PC-9 (cell line): ENCODE results near the gene LIMCH1. TPM values are rescaled to one million over a fixed set of nuclear protein-coding genes. Genes with fewer than 3 reads are reported as not detected.

Source experiments
- BruUV-seq: library from RNA; stranded (reverse); fragments of 400-500 nt; replicated peaks from 2 replicates; lab custom pipeline; 2021; lab: Mats Ljungman, UMichigan
- CTCF ChIA-PET: fragments of 300-600 bp; sonication (Branson Sonifier 250); formaldehyde crosslinking; loops from one replicate; lab custom pipeline; 2022; ENCODE audit warnings: antibody characterized with exemption; lab: Charles Lee
- POLR2A ChIA-PET: fragments of 300-600 bp; sonication (Branson Sonifier 250); formaldehyde crosslinking; loops from one replicate; lab custom pipeline; 2022; ENCODE audit warnings: antibody characterized with exemption; ENCODE audit not compliant: unreplicated experiment; lab: Charles Lee
- DNase-seq, 2 experiments: peaks; one replicate each; pipeline versions ENCODE4 v3.0.0 to v3.0.0-alpha.2; 2015 to 2022; ENCODE audit warnings: mixed read lengths in 1 of 2
- H2AFZ ChIP-seq: fragments of 200-600 bp; sonication (generic); 2 replicates; pipeline ENCODE4 v1.8.1; 2017; ENCODE audit warnings: antibody characterized with exemption
- H3F3A ChIP-seq: fragments of 200-600 bp; sonication (generic); 2 replicates; pipeline ENCODE4 v1.8.1; 2017; ENCODE audit warnings: antibody characterized with exemption, mild to moderate bottlenecking, low read depth; ENCODE audit not compliant: insufficient read depth
- H3K27ac ChIP-seq: fragments of 200-600 bp; sonication (generic); 2 replicates; pipeline ENCODE4 v1.6.1; 2016; ENCODE audit warnings: mixed run types
- H3K27me3 ChIP-seq: fragments of 200-600 bp; sonication (generic); 2 replicates; pipeline ENCODE4 v1.6.1; 2016; ENCODE audit warnings: low read depth, mixed run types; ENCODE audit not compliant: insufficient read depth
- H3K36me3 ChIP-seq: fragments of 200-600 bp; sonication (generic); 2 replicates; pipeline ENCODE4 v1.6.1; 2016; ENCODE audit warnings: low read depth, mixed run types
- H3K4me1 ChIP-seq: fragments of 200-600 bp; sonication (generic); replicated peaks from 2 replicates; pipeline ENCODE4 v1.6.1; 2016; ENCODE audit warnings: mixed run types; ENCODE audit not compliant: insufficient read depth
- H3K4me2 ChIP-seq: fragments of 200-600 bp; sonication (generic); 2 replicates; pipeline ENCODE4 v1.6.1; 2017; ENCODE audit warnings: mixed run types
- H3K4me3 ChIP-seq: fragments of 200-600 bp; sonication (generic); 2 replicates; pipeline ENCODE4 v1.6.1; 2016; ENCODE audit warnings: mixed run types
- H3K79me2 ChIP-seq: fragments of 200-600 bp; sonication (generic); 2 replicates; pipeline ENCODE4 v1.6.1; 2017; ENCODE audit warnings: low read depth, mixed run types
- H3K9me2 ChIP-seq: fragments of 200-600 bp; sonication (generic); 2 replicates; pipeline ENCODE4 v1.8.1; 2017; ENCODE audit warnings: mild to moderate bottlenecking; ENCODE audit not compliant: insufficient read depth
- H3K9me3 ChIP-seq: fragments of 200-600 bp; sonication (generic); 2 replicates; pipeline ENCODE4 v1.8.1; 2016; ENCODE audit warnings: low read depth; ENCODE audit not compliant: insufficient read depth
- H4K20me1 ChIP-seq: fragments of 200-600 bp; sonication (generic); 2 replicates; pipeline ENCODE4 v1.8.1; 2017; ENCODE audit not compliant: insufficient read depth
- EZH2 ChIP-seq: fragments of 200-600 bp; sonication (generic); IDR thresholded peaks from 2 replicates; pipeline ENCODE4 v1.8.0; 2017; ENCODE audit warnings: antibody characterized with exemption, low read depth
- intact Hi-C: fragments of 100-400 bp; cut with micrococcal nuclease; formaldehyde crosslinking; loops from one replicate; pipeline ENCODE4 v1.10.0; 2022; ENCODE audit not compliant: unreplicated experiment
- total RNA-seq: library from RNA; stranded (reverse); gene quantifications from 2 replicates; pipeline ENCODE4 v1.2.3, GENCODE V29; 2021
- TF ChIP-seq, protein P1 (sequence below): fragments of 200-600 bp; sonication (generic); conservative IDR thresholded peaks from 2 replicates; pipeline ENCODE4 v1.6.1; 2017; ENCODE audit warnings: mixed run types, antibody characterized with exemption, mild to moderate bottlenecking, moderate library complexity

LIMCH1 gene
- total RNA-seq, 1 experiment from 2014 or later = 339 TPM

DNA sequence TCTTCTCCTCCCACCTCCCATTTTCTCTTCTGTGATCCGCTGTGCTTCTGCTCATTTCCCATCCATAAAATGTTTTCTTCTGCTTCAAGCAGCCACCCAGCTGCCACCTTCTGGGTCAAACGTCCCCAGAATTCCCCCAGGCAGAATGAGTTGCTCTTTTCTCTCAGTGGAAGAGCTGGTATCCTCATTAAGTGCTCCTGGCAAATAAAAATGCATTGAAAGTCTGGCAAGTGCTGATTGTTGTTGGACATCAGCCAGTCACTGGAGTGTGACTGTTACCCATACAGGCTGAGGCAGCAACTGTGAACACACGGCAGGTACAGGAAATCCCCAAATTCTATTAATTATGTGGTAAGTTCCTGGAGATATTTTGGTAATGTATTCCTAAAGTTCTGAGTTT is 52.6 kb downstream of the LIMCH1 start:
- DNase-seq = peak; percentile 43 to 70
- Histone ChIP-seq H3K79me2 (peaks cover 12% of the 10 kb centered on the region; the same call in 1 of the 2 replicates), H3K27me3 (no peaks in the 10 kb centered on the region), H3K27ac (peak overlapping the region; percentile 74), H4K20me1 (no peaks in the 10 kb centered on the region), H3K36me3 (peaks cover 5% of the 10 kb centered on the region; the same call in 1 of the 2 replicates), H3K4me2 (peak overlapping the region; percentile 37), H3K4me3 (no peak overlapping the region), H3K4me1 (peaks cover 23% of the 10 kb centered on the region), H2AFZ (no peak overlapping the region), H3K9me2 (no peaks in the 10 kb centered on the region), H3K9me3 (no peaks in the 10 kb centered on the region), H3F3A (peaks cover 12% of the 10 kb centered on the region; the same call in 1 of the 2 replicates)
- CTCF ChIA-PET = no interaction called here
- intact Hi-C loops = no loop called here
- TF ChIP-seq, protein P1, sequence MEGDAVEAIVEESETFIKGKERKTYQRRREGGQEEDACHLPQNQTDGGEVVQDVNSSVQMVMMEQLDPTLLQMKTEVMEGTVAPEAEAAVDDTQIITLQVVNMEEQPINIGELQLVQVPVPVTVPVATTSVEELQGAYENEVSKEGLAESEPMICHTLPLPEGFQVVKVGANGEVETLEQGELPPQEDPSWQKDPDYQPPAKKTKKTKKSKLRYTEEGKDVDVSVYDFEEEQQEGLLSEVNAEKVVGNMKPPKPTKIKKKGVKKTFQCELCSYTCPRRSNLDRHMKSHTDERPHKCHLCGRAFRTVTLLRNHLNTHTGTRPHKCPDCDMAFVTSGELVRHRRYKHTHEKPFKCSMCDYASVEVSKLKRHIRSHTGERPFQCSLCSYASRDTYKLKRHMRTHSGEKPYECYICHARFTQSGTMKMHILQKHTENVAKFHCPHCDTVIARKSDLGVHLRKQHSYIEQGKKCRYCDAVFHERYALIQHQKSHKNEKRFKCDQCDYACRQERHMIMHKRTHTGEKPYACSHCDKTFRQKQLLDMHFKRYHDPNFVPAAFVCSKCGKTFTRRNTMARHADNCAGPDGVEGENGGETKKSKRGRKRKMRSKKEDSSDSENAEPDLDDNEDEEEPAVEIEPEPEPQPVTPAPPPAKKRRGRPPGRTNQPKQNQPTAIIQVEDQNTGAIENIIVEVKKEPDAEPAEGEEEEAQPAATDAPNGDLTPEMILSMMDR = no peak
- no peak for TF ChIP-seq EZH2
- POLR2A ChIA-PET = no interaction called here
- no TSS peak for BruUV-seq

DNA sequence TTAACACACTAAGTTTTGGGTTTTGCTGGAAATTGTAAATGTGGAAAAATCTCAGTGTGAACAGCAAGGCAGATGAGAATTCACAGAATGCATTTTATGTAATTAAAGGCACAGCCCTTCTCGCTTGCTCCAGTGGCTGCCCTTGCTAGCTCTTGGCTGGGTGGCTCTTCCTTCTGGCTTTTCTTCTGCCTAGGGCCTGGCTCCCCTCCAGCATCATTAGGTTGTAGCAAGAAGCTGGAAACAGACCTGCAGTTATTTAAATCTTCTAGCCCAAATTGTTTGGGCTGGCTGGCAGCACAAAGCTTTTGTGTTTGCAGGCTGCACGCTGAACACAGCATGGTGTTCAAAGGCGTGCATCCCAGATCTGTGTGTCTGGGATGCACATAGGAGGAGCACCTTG is 56.5 kb downstream of the LIMCH1 start:
- no TSS peak for BruUV-seq

DNA sequence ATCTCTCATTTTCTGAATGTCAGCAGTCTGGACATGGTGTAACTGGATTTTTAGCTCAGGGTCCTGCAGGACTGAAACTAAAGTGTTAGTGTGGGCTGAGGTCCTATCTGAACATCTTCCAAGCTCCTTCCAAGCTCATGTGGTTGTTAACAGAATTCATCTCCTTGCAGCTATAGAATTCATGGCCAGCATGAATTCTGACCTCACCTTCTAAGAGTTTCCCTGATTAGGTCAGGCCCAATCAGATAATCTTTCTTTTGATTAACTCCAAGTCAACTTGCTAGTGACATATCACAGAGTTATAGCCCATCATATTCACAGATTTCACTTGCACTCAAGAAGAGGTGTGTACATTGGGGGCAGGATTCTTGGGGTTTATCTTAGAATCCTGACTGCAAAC is 59.5 kb downstream of the LIMCH1 start:
- H3K36me3 ChIP-seq = peaks cover 8% of the 10 kb centered on the region; the same call in 1 of the 2 replicates
- CTCF ChIA-PET = interaction anchor here (0.6 kb wide), 1 partner anchor 286 kb away, joined by 12 read pairs; no protein-coding TSS in a partner anchor
- no peaks in the 10 kb centered on the region for H4K20me1 ChIP-seq
- H3K27ac ChIP-seq = no peak overlapping the region
- no peaks in the 10 kb centered on the region for H3K9me3 ChIP-seq
- no peaks in the 10 kb centered on the region for H3K9me2 ChIP-seq
- H3K79me2 ChIP-seq = peaks cover 8% of the 10 kb centered on the region; the same call in 1 of the 2 replicates
- intact Hi-C loops = no loop called here
- no peak overlapping the region for H3K4me2 ChIP-seq
- peaks cover 6% of the 10 kb centered on the region; the same call in 1 of the 2 replicates for H3F3A ChIP-seq
- H3K4me3 ChIP-seq = no peak overlapping the region
- BruUV-seq = no TSS peak
- no peak for DNase-seq
- no peaks in the 10 kb centered on the region for H3K27me3 ChIP-seq
- H2AFZ ChIP-seq = no peak overlapping the region
- TF ChIP-seq, protein P1 = no peak
- no peak for TF ChIP-seq EZH2
- peaks cover 46% of the 10 kb centered on the region for H3K4me1 ChIP-seq
- POLR2A ChIA-PET = no interaction called here

More for the DNA sequence above, 56.5 kb downstream of the LIMCH1 start:
- intact Hi-C loops = no loop called here
- no peak for DNase-seq
- TF ChIP-seq, protein P1 = no peak
- no peak for TF ChIP-seq EZH2
- H3F3A ChIP-seq = peaks cover 12% of the 10 kb centered on the region; the same call in 1 of the 2 replicates
- no peaks in the 10 kb centered on the region for H3K27me3 ChIP-seq
- H3K79me2 ChIP-seq = peaks cover 12% of the 10 kb centered on the region; the same call in 1 of the 2 replicates
- H2AFZ ChIP-seq = no peak overlapping the region
- H3K4me2 ChIP-seq = no peak overlapping the region
- ChIA-PET POLR2A (no interaction called here), CTCF (no interaction called here)
- peaks cover 37% of the 10 kb centered on the region for H3K4me1 ChIP-seq
- H3K27ac ChIP-seq = no peak overlapping the region
- no peak overlapping the region for H3K4me3 ChIP-seq
- no peaks in the 10 kb centered on the region for H3K9me3 ChIP-seq
- peaks cover 5% of the 10 kb centered on the region; the same call in 1 of the 2 replicates for H3K36me3 ChIP-seq
- no peaks in the 10 kb centered on the region for H4K20me1 ChIP-seq
- no peaks in the 10 kb centered on the region for H3K9me2 ChIP-seq
